Mesendoderm (in vitro differentiated cells): ENCODE measurements around the gene SLC5A10. TPM values are rescaled to one million over a fixed set of nuclear protein-coding genes. Genes with fewer than 3 reads are reported as not detected.

ENCODE experiments used
- small RNA-seq: library from polyadenylated mRNA; stranded (forward); fragments of <200 nt; extraction: miRNeasy Mini kit (QIAGEN cat#:217004); gene quantifications from one replicate; pipeline ENCODE3, GENCODE V24; 2013; ENCODE audit not compliant: insufficient read depth

SLC5A10 gene

Small RNA genes within 50 kb of the gene (small RNA-seq; reads per million reads assigned to genes)
- not detected for gene AC090286.3
- not detected for gene RF00324
